WI38 (cell line): ENCODE measurements around the gene ZNF322.

Experiments used
- H3K4me3 ChIP-seq: 2 replicates; pipeline ENCODE4 v1.5.1; 2011; ENCODE audit warnings: low read depth, mild to moderate bottlenecking, control low read depth, low read length
- CTCF ChIP-seq: IDR thresholded peaks from 2 replicates; pipeline ENCODE4 v1.5.1; 2012; ENCODE audit warnings: low read depth, mild to moderate bottlenecking, control low read depth, low read length

Gene ZNF322

GRCh38 chr6:26604797-26605196, 54.7 kb downstream of the ZNF322 start:
- TF ChIP-seq CTCF, result no peak

GRCh38 chr6:26604026-26604425, 55.5 kb downstream of the ZNF322 start:
- TF ChIP-seq CTCF, result no peak
- H3K4me3 ChIP-seq, result no peak overlapping the region

More at GRCh38 chr6:26604797-26605196, 54.7 kb downstream of the ZNF322 start:
- no peak overlapping the region for H3K4me3 ChIP-seq

- H3K4me3 ChIP-seq, result no peak overlapping the region
- no peak for TF ChIP-seq CTCF
These were observed 57.3 kb downstream of the ZNF322 start for GRCh38 chr6:26602262-26602661.

- no peak overlapping the region for H3K4me3 ChIP-seq
- no peak for TF ChIP-seq CTCF
These were observed 58.8 kb downstream of the ZNF322 start for GRCh38 chr6:26600759-26601158.

GRCh38 chr6:26599591-26599990, 60.0 kb downstream of the ZNF322 start:
- TF ChIP-seq CTCF, result no peak
- H3K4me3 ChIP-seq, result no peak overlapping the region

GRCh38 chr6:26599134-26599533, 60.4 kb downstream of the ZNF322 start:
- no peak for TF ChIP-seq CTCF
- H3K4me3 ChIP-seq, result no peak overlapping the region

GRCh38 chr6:26598267-26598666, 61.3 kb downstream of the ZNF322 start:
- no peak overlapping the region for H3K4me3 ChIP-seq
- TF ChIP-seq CTCF, result no peak
